Activated CD8-positive, alpha-beta T cell treated with anti-CD3 and anti-CD28 coated beads, Interleukin-2, amount 10 ng/mL, durations not matched to agents 7 days and 5 days (primary cell): ENCODE results near the gene SWT1. TPM values are rescaled to one million over a fixed set of nuclear protein-coding genes. Genes with fewer than 3 reads are reported as not detected.

Source experiments
- ATAC-seq: fragments of 150-1000 bp; cut with Tn5 transposase; one replicate; pipeline ENCODE4 v1.10.0; 2021; ENCODE audit warnings: moderate library complexity
- CTCF ChIA-PET: fragments of 350-600 bp; sonication (Branson Sonifier 250); formaldehyde crosslinking; loops from one replicate; lab custom pipeline; 2021; ENCODE audit warnings: antibody characterized with exemption; lab: Charles Lee
- POLR2A ChIA-PET: fragments of 350-600 bp; sonication (Branson Sonifier 250); formaldehyde crosslinking; loops from one replicate; lab custom pipeline; 2021; ENCODE audit warnings: antibody characterized with exemption; lab: Charles Lee
- DNase-seq: peaks from one replicate; pipeline ENCODE4 v3.0.0-alpha.2; 2020
- H3K27ac Mint-ChIP-seq: one replicate; pipeline ENCODE4 v1.8.0; 2021; ENCODE audit warnings: mild to moderate bottlenecking, mixed read lengths
- H3K27me3 Mint-ChIP-seq: one replicate; pipeline ENCODE4 v1.8.0; 2021; ENCODE audit warnings: low read depth, mixed read lengths
- H3K36me3 Mint-ChIP-seq: one replicate; pipeline ENCODE4 v1.8.0; 2021; ENCODE audit warnings: low read depth, mixed read lengths
- H3K4me1 Mint-ChIP-seq: one replicate; pipeline ENCODE4 v1.8.0; 2021; ENCODE audit warnings: low read depth, mixed read lengths
- H3K4me3 Mint-ChIP-seq: one replicate; pipeline ENCODE4 v1.8.0; 2021; ENCODE audit warnings: mild to moderate bottlenecking, mixed read lengths
- H3K9me3 Mint-ChIP-seq: one replicate; pipeline ENCODE4 v1.8.0; 2022; ENCODE audit warnings: mixed read lengths; ENCODE audit not compliant: insufficient read depth
- total RNA-seq, 2 experiments: library from RNA; stranded (reverse); gene quantifications; one replicate each; pipeline ENCODE4 v1.2.3, GENCODE V29; 2021

SWT1 gene
- total RNA-seq, 2 experiments from 2014 or later = 2.1 to 2.2 TPM

DNA sequence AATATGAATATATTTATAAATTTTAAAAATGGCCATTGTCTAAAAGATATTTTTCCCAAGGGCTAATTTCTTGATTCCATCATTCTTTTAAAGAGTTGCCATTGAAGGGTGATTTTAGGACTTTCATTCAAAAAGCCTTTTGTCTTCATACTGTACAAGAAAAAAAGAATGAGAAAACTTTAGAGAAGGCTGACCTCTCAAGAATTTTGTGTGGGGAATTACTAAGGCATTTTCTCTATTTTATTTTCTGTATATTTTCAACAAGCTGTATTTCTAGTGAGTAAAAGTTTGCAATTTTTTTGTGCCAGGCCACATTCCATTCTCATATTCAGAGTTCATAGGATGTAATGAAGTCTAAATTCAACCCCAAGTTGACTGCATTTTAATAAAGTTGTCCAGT lies 110.7 kb downstream of the SWT1 start:
- CTCF ChIA-PET = interaction anchor here (1.4 to 1.6 kb wide), 2 partner anchors 10 to 402 kb away, joined by 3 to 4 read pairs; no protein-coding TSS in a partner anchor
- no peak for DNase-seq
- H3K4me1 Mint-ChIP-seq = no peaks in the 10 kb centered on the region
- H3K4me3 Mint-ChIP-seq = no peak overlapping the region
- H3K27me3 Mint-ChIP-seq = no peaks in the 10 kb centered on the region
- no peak for ATAC-seq
- H3K9me3 Mint-ChIP-seq = no peaks in the 10 kb centered on the region
- no peak overlapping the region for H3K27ac Mint-ChIP-seq
- POLR2A ChIA-PET = no interaction called here
- no peaks in the 10 kb centered on the region for H3K36me3 Mint-ChIP-seq

DNA sequence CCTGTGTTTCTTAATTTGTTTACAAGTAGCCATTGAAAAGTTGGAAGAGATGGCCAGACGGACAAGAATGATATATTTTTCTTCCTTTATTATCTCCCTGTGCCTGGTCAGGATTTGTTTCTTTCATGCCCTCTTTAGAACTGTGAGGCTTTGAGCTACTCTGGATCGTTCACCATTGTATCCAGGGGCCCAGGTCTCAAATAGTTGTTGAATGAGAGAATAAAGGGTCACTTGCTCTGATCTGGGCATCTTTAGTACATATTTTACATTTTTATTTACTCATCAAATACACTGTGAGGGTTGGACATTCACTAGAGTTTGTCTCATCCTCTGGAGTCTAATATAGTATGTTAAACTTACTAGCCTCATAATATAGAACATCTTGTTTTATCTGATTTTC lies 111.4 kb downstream of the SWT1 start:
- H3K9me3 Mint-ChIP-seq = no peaks in the 10 kb centered on the region
- H3K36me3 Mint-ChIP-seq = no peaks in the 10 kb centered on the region
- H3K4me1 Mint-ChIP-seq = no peaks in the 10 kb centered on the region
- DNase-seq (no peak), ATAC-seq (no peak)
- H3K4me3 Mint-ChIP-seq = no peak overlapping the region
- no peaks in the 10 kb centered on the region for H3K27me3 Mint-ChIP-seq
- no peak overlapping the region for H3K27ac Mint-ChIP-seq
- POLR2A ChIA-PET = no interaction called here
- CTCF ChIA-PET = no interaction called here

DNA sequence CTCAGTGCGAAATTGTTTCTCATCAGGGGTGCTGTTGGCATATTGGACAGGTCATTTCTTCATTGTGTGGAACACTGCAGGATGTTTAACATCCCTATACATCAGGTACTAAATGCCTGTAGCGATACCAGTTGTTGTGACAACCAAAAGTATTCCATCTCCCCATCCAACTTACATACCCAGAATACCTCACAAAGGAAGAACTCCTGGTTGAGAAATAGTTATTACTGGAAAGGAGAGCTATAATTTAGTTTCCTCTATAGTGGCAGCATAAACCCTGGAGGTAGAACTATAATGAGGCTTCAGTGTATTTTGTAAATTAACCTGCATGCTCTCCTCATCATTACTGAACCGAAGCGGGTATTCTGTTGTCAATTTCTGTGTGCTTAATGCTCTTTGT lies 115.0 kb downstream of the SWT1 start:
- H3K36me3 Mint-ChIP-seq = no peaks in the 10 kb centered on the region
- H3K27ac Mint-ChIP-seq = no peak overlapping the region
- CTCF ChIA-PET = no interaction called here
- no peaks in the 10 kb centered on the region for H3K9me3 Mint-ChIP-seq
- POLR2A ChIA-PET = no interaction called here
- no peak overlapping the region for H3K4me3 Mint-ChIP-seq
- ATAC-seq (no peak), DNase-seq (no peak)
- no peaks in the 10 kb centered on the region for H3K27me3 Mint-ChIP-seq
- no peaks in the 10 kb centered on the region for H3K4me1 Mint-ChIP-seq

DNA sequence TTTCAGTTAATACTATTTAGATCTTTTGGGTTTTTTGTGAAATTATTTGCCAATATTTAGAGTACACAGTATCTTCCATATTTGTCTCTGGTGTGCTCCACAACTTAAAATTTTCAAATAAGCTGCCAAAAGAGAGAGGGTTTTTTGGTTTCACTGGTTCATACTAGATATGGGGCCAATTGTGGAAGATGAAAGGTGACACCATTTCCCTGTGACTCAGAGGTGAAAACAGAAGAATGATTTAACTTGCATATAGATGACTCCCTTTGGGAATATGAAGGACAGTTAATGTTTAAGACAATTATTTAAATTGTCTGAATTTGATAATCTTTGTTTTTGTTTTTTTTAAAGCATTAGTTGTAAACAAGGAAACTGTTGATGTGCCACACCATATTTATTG lies 122.6 kb downstream of the SWT1 start:
- no peak for ATAC-seq
- no peak overlapping the region for H3K27ac Mint-ChIP-seq
- peaks cover 24% of the 10 kb centered on the region for H3K4me1 Mint-ChIP-seq
- no peaks in the 10 kb centered on the region for H3K9me3 Mint-ChIP-seq
- DNase-seq = no peak
- no peak overlapping the region for H3K4me3 Mint-ChIP-seq
- peaks cover 4% of the 10 kb centered on the region for H3K36me3 Mint-ChIP-seq
- CTCF ChIA-PET = interaction anchor here (1.7 kb wide), 1 partner anchor 39 kb away, joined by 4 read pairs; no protein-coding TSS in a partner anchor
- no peaks in the 10 kb centered on the region for H3K27me3 Mint-ChIP-seq
- POLR2A ChIA-PET = no interaction called here

DNA sequence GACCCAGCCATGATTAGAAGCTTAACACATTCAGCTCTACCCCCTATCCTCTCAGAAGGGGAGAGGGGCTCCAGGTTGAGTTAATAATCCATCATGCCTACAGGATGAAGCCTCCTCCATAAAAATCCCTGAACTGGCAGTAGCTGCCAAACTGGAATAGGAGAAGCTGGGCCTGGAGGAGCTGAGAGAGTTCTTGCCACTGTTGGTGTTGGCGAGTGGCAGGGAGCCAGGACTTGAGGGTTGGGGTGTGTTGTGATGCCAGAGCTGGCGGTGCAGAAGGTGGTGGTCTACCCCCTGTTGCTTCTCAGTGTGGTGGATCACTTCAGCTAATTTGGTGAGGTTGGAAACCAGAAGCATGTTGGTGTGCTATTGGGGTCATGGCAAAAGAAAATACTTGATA lies 123.6 kb downstream of the SWT1 start:
- DNase-seq (no peak), ATAC-seq (no peak)
- Mint-ChIP-seq H3K36me3 (peaks cover 4% of the 10 kb centered on the region), H3K9me3 (no peaks in the 10 kb centered on the region), H3K4me1 (peaks cover 27% of the 10 kb centered on the region), H3K4me3 (no peak overlapping the region), H3K27me3 (no peaks in the 10 kb centered on the region), H3K27ac (peak overlapping the region; percentile 37)
- POLR2A ChIA-PET = interaction anchor here (1.4 to 2.6 kb wide), 2 partner anchors 10 to 18 kb away, joined by 4 to 9 read pairs; no protein-coding TSS in a partner anchor
- CTCF ChIA-PET = interaction anchor here (1.7 to 2.0 kb wide), 2 partner anchors 13 to 390 kb away, joined by 3 to 10 read pairs; no protein-coding TSS in a partner anchor

DNA sequence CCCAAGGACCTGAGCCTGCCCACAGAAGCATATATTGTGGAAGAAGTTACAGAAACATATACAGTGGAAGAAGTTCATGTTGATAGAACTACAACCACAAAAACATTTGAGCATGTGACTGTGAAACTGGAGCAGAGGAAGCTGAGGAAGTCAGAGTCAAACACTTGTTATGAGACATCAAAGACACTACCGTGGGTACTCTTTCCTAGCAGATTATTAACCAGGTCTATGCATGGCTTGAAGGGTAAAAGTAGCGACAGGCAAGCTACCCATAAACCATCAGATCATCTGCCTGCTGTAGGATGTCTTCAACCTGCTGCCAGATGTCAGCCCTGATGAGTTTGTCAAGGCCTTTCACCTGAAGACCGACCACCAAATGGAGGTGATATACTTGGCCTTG lies 124.3 kb downstream of the SWT1 start:
- no peak overlapping the region for H3K4me3 Mint-ChIP-seq
- H3K4me1 Mint-ChIP-seq = peaks cover 27% of the 10 kb centered on the region

DNA sequence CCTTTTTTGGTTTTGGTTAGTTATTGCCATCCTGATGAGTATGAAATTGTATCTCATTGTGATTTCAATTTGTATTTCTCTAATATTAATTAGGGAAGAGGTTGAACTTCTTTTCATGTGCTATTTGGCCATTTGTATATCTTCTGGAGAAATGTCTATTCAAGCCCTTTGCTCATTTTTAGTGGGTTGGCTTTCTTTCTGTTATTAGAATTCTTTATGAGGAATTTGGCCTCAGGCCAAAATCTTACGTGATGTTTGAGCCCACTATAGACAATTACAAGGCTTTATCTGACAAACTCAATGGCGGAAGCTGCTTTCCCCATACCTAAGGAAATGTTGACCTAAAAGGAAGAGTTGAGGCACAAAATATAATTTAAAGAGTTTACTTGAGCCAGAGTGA lies 127.1 kb downstream of the SWT1 start:
- no peaks in the 10 kb centered on the region for H3K9me3 Mint-ChIP-seq
- ChIA-PET POLR2A (interaction anchor here (0.6 kb wide), 2 partner anchors 20 to 22 kb away, joined by 3 read pairs; no protein-coding TSS in a partner anchor), CTCF (interaction anchor here (1.8 kb wide), 1 partner anchor 114 kb away, joined by 6 read pairs; no protein-coding TSS in a partner anchor)
- no peak overlapping the region for H3K4me3 Mint-ChIP-seq
- peaks cover 8% of the 10 kb centered on the region for H3K36me3 Mint-ChIP-seq
- H3K4me1 Mint-ChIP-seq = peaks cover 36% of the 10 kb centered on the region
- no peak for ATAC-seq
- H3K27ac Mint-ChIP-seq = no peak overlapping the region
- DNase-seq = no peak
- H3K27me3 Mint-ChIP-seq = no peaks in the 10 kb centered on the region

More for the DNA sequence above, 124.3 kb downstream of the SWT1 start:
- ATAC-seq = peak; percentile 75
- POLR2A ChIA-PET = interaction anchor here (0.6 to 2.6 kb wide), 3 partner anchors 9 to 1081 kb away, joined by 3 to 9 read pairs (median 4); no protein-coding TSS in a partner anchor
- Mint-ChIP-seq H3K27ac (peak overlapping the region; percentile 75), H3K9me3 (no peaks in the 10 kb centered on the region), H3K27me3 (no peaks in the 10 kb centered on the region), H3K36me3 (peaks cover 4% of the 10 kb centered on the region)
- DNase-seq = peak; percentile 29
- CTCF ChIA-PET = interaction anchor here (0.8 to 2.0 kb wide), 5 partner anchors 10 to 389 kb away, joined by 3 to 10 read pairs (median 4); no protein-coding TSS in a partner anchor

DNA sequence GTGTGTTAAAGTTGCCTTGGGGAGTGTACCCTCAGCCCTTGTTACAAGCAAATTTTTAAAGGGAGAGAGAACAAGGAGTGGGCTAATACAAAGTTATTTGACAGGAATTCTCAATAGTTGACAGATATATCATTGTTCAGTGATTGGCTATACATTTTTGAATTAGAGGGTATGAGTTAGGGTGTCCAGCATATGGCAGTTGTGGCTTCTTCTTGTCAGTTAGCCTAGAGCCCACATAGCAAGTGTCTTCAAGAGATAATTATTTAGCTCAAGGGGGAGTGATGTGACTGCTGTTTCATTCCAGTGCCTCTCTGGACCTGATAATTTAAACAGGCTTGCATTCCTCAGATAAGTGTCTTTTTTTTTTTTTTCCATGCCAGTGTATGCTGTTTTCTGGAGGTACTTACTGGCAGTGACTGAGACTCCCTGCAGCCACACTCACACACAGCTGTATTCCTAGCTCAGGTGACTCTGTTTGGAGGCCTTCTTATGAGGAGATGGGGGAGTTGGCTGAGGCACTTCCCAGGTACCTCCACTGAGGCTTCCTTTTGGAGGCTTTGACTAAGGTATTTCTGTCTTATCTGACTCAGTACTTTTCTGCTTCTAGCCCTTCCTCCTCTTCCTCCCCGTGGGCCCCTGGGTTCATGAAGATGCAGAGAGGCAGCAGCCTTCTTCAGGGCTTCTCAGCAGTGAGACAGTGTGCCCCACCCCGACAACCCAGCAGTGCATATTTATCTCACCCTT lies 127.7 kb downstream of the SWT1 start:
- Mint-ChIP-seq H3K4me3 (no peak overlapping the region), H3K36me3 (peaks cover 13% of the 10 kb centered on the region), H3K27me3 (no peaks in the 10 kb centered on the region), H3K9me3 (no peaks in the 10 kb centered on the region), H3K27ac (no peak overlapping the region), H3K4me1 (peaks cover 38% of the 10 kb centered on the region)
- ChIA-PET CTCF (interaction anchor here (1.8 kb wide), 1 partner anchor 115 kb away, joined by 6 read pairs; no protein-coding TSS in a partner anchor), POLR2A (interaction anchor here (0.6 kb wide), 2 partner anchors 20 to 22 kb away, joined by 3 read pairs; no protein-coding TSS in a partner anchor)
- ATAC-seq (no peak), DNase-seq (no peak)

DNA sequence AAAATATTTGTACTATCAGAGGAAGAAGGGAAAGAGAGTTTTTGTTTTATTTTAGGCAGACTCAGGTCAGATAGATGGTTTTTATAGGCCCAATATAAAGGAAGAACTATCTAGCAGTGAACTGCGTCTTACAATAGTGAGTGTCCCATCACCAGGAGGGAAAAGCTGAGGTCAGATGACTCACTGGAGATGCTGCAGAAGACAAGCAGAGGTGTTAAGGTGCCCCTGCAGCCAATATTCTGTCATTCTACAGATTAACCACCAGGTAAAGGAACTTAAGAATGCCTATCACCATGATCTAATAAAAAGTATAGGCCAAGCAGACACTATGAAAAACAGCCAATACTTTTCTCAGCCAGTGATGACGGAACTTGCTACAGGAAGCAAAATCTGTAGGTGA lies 130.5 kb downstream of the SWT1 start:
- peaks cover 24% of the 10 kb centered on the region for H3K36me3 Mint-ChIP-seq
- H3K4me1 Mint-ChIP-seq = peaks cover 21% of the 10 kb centered on the region
- no peaks in the 10 kb centered on the region for H3K9me3 Mint-ChIP-seq
- DNase-seq = no peak
- no peak for ATAC-seq
- H3K4me3 Mint-ChIP-seq = no peak overlapping the region
- H3K27ac Mint-ChIP-seq = no peak overlapping the region
- H3K27me3 Mint-ChIP-seq = no peaks in the 10 kb centered on the region
- ChIA-PET POLR2A (no interaction called here), CTCF (interaction anchor here (0.7 kb wide), 1 partner anchor 117 kb away, joined by 3 read pairs; no protein-coding TSS in a partner anchor)

DNA sequence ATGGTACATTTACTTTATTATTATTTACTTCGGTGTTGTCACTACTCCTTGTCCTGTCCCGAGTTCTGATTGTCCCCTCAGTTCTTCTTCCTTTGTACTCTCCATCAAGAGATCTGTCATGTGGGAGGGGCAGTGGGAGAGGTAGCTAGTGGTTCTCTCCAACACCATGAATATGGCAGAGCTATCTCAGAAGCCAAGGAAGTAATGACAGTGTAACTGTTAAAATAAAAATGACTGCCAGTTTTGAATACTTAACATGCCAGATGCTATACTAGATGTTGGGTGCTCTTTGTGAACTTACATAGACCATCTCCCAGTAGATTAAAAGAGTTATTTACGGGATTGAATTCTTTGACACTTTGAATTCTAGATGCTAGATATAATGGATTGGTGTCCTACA lies 131.5 kb downstream of the SWT1 start:
- Mint-ChIP-seq H3K9me3 (no peaks in the 10 kb centered on the region), H3K27me3 (no peaks in the 10 kb centered on the region), H3K4me1 (peaks cover 24% of the 10 kb centered on the region), H3K36me3 (peaks cover 33% of the 10 kb centered on the region), H3K4me3 (no peak overlapping the region), H3K27ac (no peak overlapping the region)
- ChIA-PET CTCF (interaction anchor here (1.2 kb wide), 1 partner anchor 392 kb away, joined by 4 read pairs; no protein-coding TSS in a partner anchor), POLR2A (no interaction called here)
- ATAC-seq (no peak), DNase-seq (no peak)

DNA sequence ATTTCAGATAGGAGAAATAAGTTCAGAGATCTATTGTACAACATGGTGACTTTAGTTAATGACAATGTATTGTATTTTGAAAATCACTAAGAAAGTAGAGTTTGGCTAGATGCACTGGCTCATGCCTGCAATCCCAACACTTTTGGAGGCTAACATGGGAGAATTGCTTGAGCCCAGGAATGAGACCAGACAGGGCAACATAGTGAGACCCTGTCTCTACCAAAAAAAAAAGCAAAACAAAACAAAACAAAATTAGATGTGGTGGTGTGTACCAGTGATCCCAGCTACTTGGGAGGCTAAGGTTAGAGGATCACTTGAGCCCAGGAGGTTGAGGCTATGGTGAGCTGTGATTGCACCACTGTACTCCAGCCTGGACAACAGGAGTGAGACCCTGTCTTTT lies 132.9 kb downstream of the SWT1 start:
- Mint-ChIP-seq H3K36me3 (peaks cover 46% of the 10 kb centered on the region), H3K4me1 (peaks cover 24% of the 10 kb centered on the region), H3K27ac (peak overlapping the region; percentile 58), H3K4me3 (no peak overlapping the region), H3K9me3 (no peaks in the 10 kb centered on the region), H3K27me3 (no peaks in the 10 kb centered on the region)
- ChIA-PET POLR2A (interaction anchor here (1.0 to 1.9 kb wide), 2 partner anchors 8 to 11 kb away, joined by 3 to 9 read pairs; no protein-coding TSS in a partner anchor), CTCF (no interaction called here)
- DNase-seq (no peak), ATAC-seq (no peak)

DNA sequence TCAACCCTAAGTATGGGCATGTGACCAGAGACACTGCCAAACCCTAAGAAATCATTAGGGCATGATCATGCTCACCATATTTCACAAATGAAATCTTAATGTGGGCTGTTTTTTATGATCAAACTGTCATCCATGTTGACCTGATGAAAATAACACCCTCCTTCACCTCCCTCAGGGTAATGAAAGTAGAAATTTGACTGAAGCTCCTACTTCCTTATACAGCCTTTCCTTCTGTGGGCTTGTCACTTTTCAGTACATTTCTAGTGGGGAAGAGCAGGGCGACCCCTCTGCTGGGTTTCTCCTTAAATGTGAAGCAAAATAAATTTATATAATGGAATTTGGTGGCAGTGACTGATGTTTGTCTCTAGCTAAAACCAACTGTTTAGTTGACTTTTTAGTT lies 134.2 kb downstream of the SWT1 start:
- no peaks in the 10 kb centered on the region for H3K27me3 Mint-ChIP-seq
- no peak overlapping the region for H3K4me3 Mint-ChIP-seq
- peaks cover 21% of the 10 kb centered on the region for H3K4me1 Mint-ChIP-seq
- peak; percentile 25 for ATAC-seq
- peak overlapping the region; percentile 12 for H3K27ac Mint-ChIP-seq
- CTCF ChIA-PET = interaction anchor here (1.1 to 2.1 kb wide), 4 partner anchors 53 to 379 kb away, joined by 3 to 10 read pairs (median 4); no protein-coding TSS in a partner anchor
- H3K9me3 Mint-ChIP-seq = no peaks in the 10 kb centered on the region
- POLR2A ChIA-PET = interaction anchor here (0.5 to 1.9 kb wide), 3 partner anchors 9 to 225 kb away, joined by 3 to 9 read pairs (median 3); no protein-coding TSS in a partner anchor
- DNase-seq = no peak
- H3K36me3 Mint-ChIP-seq = peaks cover 58% of the 10 kb centered on the region
